ENCODE measurements around the gene GATB.

Gene GATB

GRCh38 chr4:151629097-151629783 lies 131.6 kb downstream of the GATB start:
- Mint-ChIP-seq H3K27ac (no peak overlapping the region), H3K4me1 (ENCODE audit: low read depth) (no peaks in the 10 kb centered on the region), H3K9me3 (no peaks in the 10 kb centered on the region), H3K36me3 (ENCODE audit: low read depth) (no peaks in the 10 kb centered on the region), H3K27me3 (peaks cover 31% of the 10 kb centered on the region), H3K4me3 (no peak overlapping the region)

GRCh38 chr4:151628001-151628608 lies 132.7 kb downstream of the GATB start:
- Mint-ChIP-seq H3K9me3 (no peaks in the 10 kb centered on the region), H3K27me3 (peaks cover 29% of the 10 kb centered on the region), H3K36me3 (ENCODE audit: low read depth) (no peaks in the 10 kb centered on the region), H3K4me1 (ENCODE audit: low read depth) (no peaks in the 10 kb centered on the region), H3K4me3 (no peak overlapping the region), H3K27ac (no peak overlapping the region)

GRCh38 chr4:151627491-151627890 lies 133.3 kb downstream of the GATB start:
- H3K36me3 Mint-ChIP-seq (ENCODE audit: low read depth) = no peaks in the 10 kb centered on the region
- no peaks in the 10 kb centered on the region for H3K4me1 Mint-ChIP-seq (ENCODE audit: low read depth)
- no peak overlapping the region for H3K27ac Mint-ChIP-seq
- H3K27me3 Mint-ChIP-seq = peaks cover 24% of the 10 kb centered on the region
- no peaks in the 10 kb centered on the region for H3K9me3 Mint-ChIP-seq
- no peak overlapping the region for H3K4me3 Mint-ChIP-seq

GRCh38 chr4:151626751-151627150 lies 134.1 kb downstream of the GATB start:
- peaks cover 25% of the 10 kb centered on the region for H3K27me3 Mint-ChIP-seq

GRCh38 chr4:151626228-151626627 lies 134.6 kb downstream of the GATB start:
- no peak overlapping the region for H3K4me3 Mint-ChIP-seq
- H3K4me1 Mint-ChIP-seq (ENCODE audit: low read depth) = no peaks in the 10 kb centered on the region
- no peak overlapping the region for H3K27ac Mint-ChIP-seq
- H3K27me3 Mint-ChIP-seq = peaks cover 27% of the 10 kb centered on the region
- H3K36me3 Mint-ChIP-seq (ENCODE audit: low read depth) = no peaks in the 10 kb centered on the region
- no peaks in the 10 kb centered on the region for H3K9me3 Mint-ChIP-seq

More at GRCh38 chr4:151626751-151627150, 134.1 kb downstream of the GATB start:
- H3K9me3 Mint-ChIP-seq = no peaks in the 10 kb centered on the region
- H3K27ac Mint-ChIP-seq = no peak overlapping the region
- H3K4me1 Mint-ChIP-seq (ENCODE audit: low read depth) = no peaks in the 10 kb centered on the region
- H3K4me3 Mint-ChIP-seq = no peak overlapping the region
- H3K36me3 Mint-ChIP-seq (ENCODE audit: low read depth) = no peaks in the 10 kb centered on the region

- no peaks in the 10 kb centered on the region for H3K4me1 Mint-ChIP-seq (ENCODE audit: low read depth)
These were observed 135.9 kb downstream of the GATB start for GRCh38 chr4:151624626-151625565.

More at GRCh38 chr4:151624626-151625565, 135.9 kb downstream of the GATB start:
- no peak overlapping the region for H3K4me3 Mint-ChIP-seq
- H3K36me3 Mint-ChIP-seq (ENCODE audit: low read depth) = no peaks in the 10 kb centered on the region
- no peak overlapping the region for H3K27ac Mint-ChIP-seq
- peaks cover 21% of the 10 kb centered on the region for H3K27me3 Mint-ChIP-seq
- no peaks in the 10 kb centered on the region for H3K9me3 Mint-ChIP-seq
